Activated CD8-positive, alpha-beta memory T cell treated with anti-CD3 and anti-CD28 coated beads for 24 hours (primary cell): ENCODE measurements around the gene KCNH1.
A peak's percentile ranks its signal among the peaks of the same experiment; 100 is the strongest.
"Not testable (repeated sequence)": the region's sequence is repeated elsewhere in the genome, so short reads cannot be mapped to it uniquely, and the experiment has no call there.

ENCODE experiments used
- DNase-seq: peaks from one replicate; pipeline ENCODE4 v3.0.0-alpha.2; 2020

The KCNH1 gene

GRCh38 chr1:211009944-211010343, 124.0 kb downstream of the KCNH1 start:
- DNase-seq, result no peak

GRCh38 chr1:211007830-211008229, 126.1 kb downstream of the KCNH1 start:
- no peak for DNase-seq

- DNase-seq, result not testable (repeated sequence)
Observed at GRCh38 chr1:210995931-210996330, 138.0 kb downstream of the KCNH1 start.

- no peak for DNase-seq
Observed at GRCh38 chr1:210992837-210993236, 141.1 kb downstream of the KCNH1 start.

GRCh38 chr1:210989905-210990304, 144.0 kb downstream of the KCNH1 start:
- DNase-seq, result no peak

GRCh38 chr1:210981490-210981889, 152.5 kb downstream of the KCNH1 start:
- no peak for DNase-seq

- no peak for DNase-seq
Observed at GRCh38 chr1:210980082-210980481, 153.9 kb downstream of the KCNH1 start.

- no peak for DNase-seq
Observed at GRCh38 chr1:210978974-210979354, 155.0 kb downstream of the KCNH1 start.

GRCh38 chr1:210978316-210978973, 155.5 kb downstream of the KCNH1 start:
- no peak for DNase-seq

- no peak for DNase-seq
Observed at GRCh38 chr1:210951279-210951678, 182.7 kb downstream of the KCNH1 start.

- peak; percentile 75 for DNase-seq
Observed at GRCh38 chr1:210949940-210950546, 183.9 kb downstream of the KCNH1 start.

GRCh38 chr1:210949489-210949888, 184.5 kb downstream of the KCNH1 start:
- no peak for DNase-seq

- no peak for DNase-seq
Observed at GRCh38 chr1:210949039-210949438, 184.9 kb downstream of the KCNH1 start.

- no peak for DNase-seq
Observed at GRCh38 chr1:210944252-210944651, 189.7 kb downstream of the KCNH1 start.

GRCh38 chr1:210942513-210942912, 191.4 kb downstream of the KCNH1 start:
- DNase-seq, result no peak

GRCh38 chr1:210940081-210940617, 193.8 kb downstream of the KCNH1 start:
- no peak for DNase-seq

GRCh38 chr1:210938416-210938925, 195.5 kb downstream of the KCNH1 start:
- no peak for DNase-seq

- no peak for DNase-seq
Observed at GRCh38 chr1:210937846-210938245, 196.1 kb downstream of the KCNH1 start.

GRCh38 chr1:210935905-210936304, 198.0 kb downstream of the KCNH1 start:
- DNase-seq, result no peak

GRCh38 chr1:210932104-210932503, 201.8 kb downstream of the KCNH1 start:
- DNase-seq, result no peak

GRCh38 chr1:210922666-210923065, 211.3 kb downstream of the KCNH1 start:
- DNase-seq, result no peak

GRCh38 chr1:210920716-210921694, 212.9 kb downstream of the KCNH1 start:
- no peak for DNase-seq

GRCh38 chr1:210920258-210920657, 213.7 kb downstream of the KCNH1 start:
- DNase-seq, result no peak
